Astrocyte of the cerebellum (primary cell): Measurements from ENCODE around the gene LUZP2.

ENCODE experiments used
- DNase-seq: peaks from one replicate; pipeline ENCODE4 v3.0.0-alpha.2; 2011; ENCODE audit warnings: low read depth
- H3K4me3 ChIP-seq: 2 replicates; pipeline ENCODE4 v1.5.1; 2011; ENCODE audit warnings: mild to moderate bottlenecking, low read depth, low read length, moderate library complexity
- CTCF ChIP-seq: IDR thresholded peaks from 2 replicates; pipeline ENCODE4 v1.5.1; 2012; ENCODE audit warnings: low read length, low read depth, moderate library complexity, mild to moderate bottlenecking; ENCODE audit errors: missing control alignments
- in situ Hi-C: cut with HindIII; loops from 2 replicates; pipeline ENCODE4 v1.10.0; 2017; ENCODE audit warnings: low sequenced_read_pairs

LUZP2 gene

GRCh38 chr11:24622262-24622661 lies 125.4 kb downstream of the LUZP2 start:
- TF ChIP-seq CTCF, result no peak
- no peak for DNase-seq
- in situ Hi-C loops, result no loop called here
- no peak overlapping the region for H3K4me3 ChIP-seq

- no peak for TF ChIP-seq CTCF
- no peak for DNase-seq
- no peak overlapping the region for H3K4me3 ChIP-seq
- in situ Hi-C loops, result no loop called here
Measured at GRCh38 chr11:24623121-24623520, 126.3 kb downstream of the LUZP2 start.

GRCh38 chr11:24624432-24624831 lies 127.6 kb downstream of the LUZP2 start:
- in situ Hi-C loops, result no loop called here
- no peak for DNase-seq
- no peak overlapping the region for H3K4me3 ChIP-seq
- TF ChIP-seq CTCF, result no peak

- in situ Hi-C loops, result no loop called here
- no peak for DNase-seq
- TF ChIP-seq CTCF, result no peak
- H3K4me3 ChIP-seq, result no peak overlapping the region
Measured at GRCh38 chr11:24625975-24626374, 129.1 kb downstream of the LUZP2 start.

GRCh38 chr11:24628224-24628776 lies 131.4 kb downstream of the LUZP2 start:
- no peak overlapping the region for H3K4me3 ChIP-seq
- DNase-seq, result no peak
- in situ Hi-C loops, result no loop called here
- no peak for TF ChIP-seq CTCF

- no peak overlapping the region for H3K4me3 ChIP-seq
- in situ Hi-C loops, result no loop called here
- no peak for DNase-seq
Measured at GRCh38 chr11:24634606-24635160, 137.8 kb downstream of the LUZP2 start.

More at GRCh38 chr11:24634606-24635160, 137.8 kb downstream of the LUZP2 start:
- no peak for TF ChIP-seq CTCF
